Measurements from ENCODE around the gene SORCS2. TPM values are rescaled to one million over a fixed set of nuclear protein-coding genes. Genes with fewer than 3 reads are reported as not detected.

SORCS2 gene
- total and polyA plus RNA-seq, 2 of the 4 experiments (the other 2 are of a cell fraction) = 0.36 to 0.62 TPM

DNA sequence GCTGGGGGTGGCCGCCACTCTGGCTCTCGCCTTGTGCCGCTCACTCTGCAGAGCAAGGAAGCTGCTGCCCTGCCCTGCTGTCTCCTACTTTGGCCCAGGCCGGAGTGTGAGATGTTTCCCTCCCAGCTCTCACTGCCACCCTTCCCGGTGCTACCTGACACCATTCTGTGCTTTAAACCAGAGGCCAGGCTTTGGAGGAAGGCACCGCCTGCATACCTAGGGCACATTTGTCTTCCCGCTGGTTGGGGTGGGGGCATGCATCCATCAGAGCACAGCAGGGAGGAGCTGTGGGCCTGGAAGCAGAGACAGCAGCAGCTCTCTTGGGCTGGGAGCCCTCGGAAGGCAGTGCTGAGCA lies 339.3 kb downstream of the SORCS2 start:
- Histone ChIP-seq H3K27me3 (ENCODE audit: control insufficient read depth, insufficient read depth, low read length) (peaks cover 33% of the 10 kb centered on the region), H3K27ac (ENCODE audit: insufficient read depth, low read length) (no peak overlapping the region), H3K4me3 (ENCODE audit: insufficient read depth, low read depth, low read length) (no peak overlapping the region), H2BK5ac (ENCODE audit: low read depth, low read length, poor library complexity, severe bottlenecking) (no peak overlapping the region), H3K14ac (replicated peaks; ENCODE audit: low read depth, low read length) (no peak overlapping the region), H2AFZ (replicated peaks; ENCODE audit: low read length, poor library complexity) (no peak overlapping the region), H3K4ac (ENCODE audit: low read depth, low read length) (no peak overlapping the region), H3K9me1 (ENCODE audit: insufficient read depth, low read length) (no peaks in the 10 kb centered on the region), H3K4me2 (ENCODE audit: low read depth, low read length) (no peak overlapping the region), H2AK9ac (replicated peaks; ENCODE audit: low read depth, low read length, poor library complexity) (no peak overlapping the region), H4K8ac (ENCODE audit: low read depth in 2 of 2, low read length in 2 of 2) (no peak overlapping the region), H4K91ac (ENCODE audit: insufficient read depth, low read depth, low read length) (no peak overlapping the region), H3K79me1 (ENCODE audit: low read depth in 1 of 2, low read length in 2 of 2) (no peaks in the 10 kb centered on the region), H3K56ac (ENCODE audit: extremely low read depth, insufficient read depth, low read length) (no peak overlapping the region), H3K9me3 (ENCODE audit: control insufficient read depth, insufficient read depth, low read length) (peaks cover 4% of the 10 kb centered on the region; the same call in 1 of the 2 replicates), H2AK5ac (ENCODE audit: low read depth, low read length) (no peak overlapping the region), H2BK15ac (ENCODE audit: low read depth, low read length) (no peak overlapping the region), H3K23ac (ENCODE audit: low read depth, low read length) (no peak overlapping the region), H3K36me3 (ENCODE audit: control insufficient read depth, insufficient read depth, low read length) (no peaks in the 10 kb centered on the region), H3K9ac (ENCODE audit: low read depth, low read length) (no peak overlapping the region), H3K4me1 (ENCODE audit: control insufficient read depth, insufficient read depth, low read length) (no peaks in the 10 kb centered on the region), H2BK120ac (ENCODE audit: low read depth, low read length) (no peak overlapping the region), H4K20me1 (ENCODE audit: insufficient read depth, low read length) (no peaks in the 10 kb centered on the region), H2BK20ac (ENCODE audit: low read depth, low read length) (no peak overlapping the region), H3K18ac (ENCODE audit: low read depth, low read length) (no peak overlapping the region), H4K5ac (ENCODE audit: low read depth, low read length) (no peak overlapping the region)
- ChIA-PET POLR2A (ENCODE audit: unreplicated experiment) (no interaction called here), CTCF (interaction anchor here (0.8 kb wide), 1 partner anchor 8 kb away, joined by 3 read pairs; no protein-coding TSS in a partner anchor)
- DNase-seq (no peak), ATAC-seq (ENCODE audit: low read depth) (no peak)
- dilution Hi-C loops (cut with HindIII; ENCODE audit: low sequenced_read_pairs, unreplicated experiment) (no loop called here), intact Hi-C loops (cut with micrococcal nuclease) (no loop called here), in situ Hi-C loops (cut with MboI; ENCODE audit: low sequenced_read_pairs) (no loop called here)
- WGBS, 2 experiments (ENCODE audit: extremely low coverage in 2 of 2, insufficient read length in 1 of 2) = 60% methylated on average over 1 of the region's 8 CpGs; no CpG with 5 or more reads in 1 of the 2 experiments
- no peak for TF ChIP-seq RCOR1 (IDR thresholded peaks at IDR 0.05; ENCODE audit: insufficient replicate concordance, low read length)
- no peak for TF ChIP-seq MAFK (IDR thresholded peaks at IDR 0.05; ENCODE audit: low read depth, low read length)
- no peak for TF ChIP-seq NFE2L2 (IDR thresholded peaks at IDR 0.05; ENCODE audit: low read depth, low read length)
- no peak for TF ChIP-seq CTCF (conservative IDR thresholded peaks at IDR 0.05; ENCODE audit: low read depth, low read length)
- TF ChIP-seq RFX5 (IDR thresholded peaks at IDR 0.05; ENCODE audit: low read depth, low read length) = no peak
- BruUV-seq (replicated peaks) = no TSS peak
